H1 (cell line): ENCODE results near the gene CALU. TPM values are rescaled to one million over a fixed set of nuclear protein-coding genes. Genes with fewer than 3 reads are reported as not detected.

Source experiments
- CTCF ChIA-PET: fragments of 300-600 bp; sonication (Branson Sonifier 250); formaldehyde crosslinking; loops from one replicate; lab custom pipeline; 2021; ENCODE audit not compliant: partially characterized antibody; lab: Charles Lee
- POLR2A ChIA-PET: fragments of 300-600 bp; sonication (Branson Sonifier 250); formaldehyde crosslinking; loops from one replicate; lab custom pipeline; 2021; ENCODE audit warnings: inconsistent platforms; ENCODE audit not compliant: partially characterized antibody; lab: Charles Lee
- DNase-seq, 2 experiments: peaks; one replicate each; pipeline versions ENCODE4 v3.0.0 to v3.0.0-alpha.2; 2010 to 2022; ENCODE audit warnings: low spot score in 2 of 2, low read depth in 1 of 2, mixed read lengths in 1 of 2
- FAIRE-seq: peaks from 2 replicates; lab custom pipeline; 2011; peaks lifted over from hg19 to GRCh38; lab: Jason Lieb, UNC
- H2AFZ ChIP-seq: 2 replicates; pipeline ENCODE4 v1.8.1; 2012; ENCODE audit warnings: low read length, inconsistent platforms
- H2AK5ac ChIP-seq: 2 replicates; pipeline ENCODE4 v1.6.1; 2013; ENCODE audit warnings: low read depth, low read length
- H2BK120ac ChIP-seq: replicated peaks from 2 replicates; pipeline ENCODE3; 2013; ENCODE audit warnings: low read depth, low read length, inconsistent platforms
- H2BK12ac ChIP-seq: 2 replicates; pipeline ENCODE4 v1.6.1; 2013; ENCODE audit warnings: low read depth, low read length
- H2BK15ac ChIP-seq: 2 replicates; pipeline ENCODE4 v1.6.1; 2013; ENCODE audit warnings: low read length
- H2BK20ac ChIP-seq: 2 replicates; pipeline ENCODE4 v1.6.1; 2013; ENCODE audit warnings: low read length
- H2BK5ac ChIP-seq: 2 replicates; pipeline ENCODE4 v1.6.1; 2013; ENCODE audit warnings: low read depth, low read length
- H3K14ac ChIP-seq: 2 replicates; pipeline ENCODE4 v1.6.1; 2013; ENCODE audit warnings: inconsistent platforms; ENCODE audit not compliant: insufficient read length
- H3K18ac ChIP-seq: 2 replicates; pipeline ENCODE4 v1.6.1; 2013; ENCODE audit warnings: low read length; ENCODE audit errors: extremely low read depth
- H3K23ac ChIP-seq: 2 replicates; pipeline ENCODE4 v1.6.1; 2013; ENCODE audit warnings: inconsistent platforms; ENCODE audit not compliant: insufficient read length
- H3K23me2 ChIP-seq: 2 replicates; pipeline ENCODE4 v1.6.1; 2013; ENCODE audit warnings: low read depth, low read length
- H3K27ac ChIP-seq: 2 replicates; pipeline ENCODE4 v1.6.1; 2011; ENCODE audit warnings: low read depth, low read length, inconsistent platforms
- H3K27me3 ChIP-seq, 4 experiments: replicated peaks in 1 of 4; 1 replicate in 1 of 4; 2 replicates in 3 of 4; pipeline versions ENCODE4 v1.6.1 to v1.8.1; 2011 to 2013; ENCODE audit warnings: low read length in 3 of 4, mild to moderate bottlenecking in 3 of 4, inconsistent platforms in 2 of 4, mixed read lengths in 2 of 4, moderate library complexity in 1 of 4; ENCODE audit not compliant: control insufficient read depth in 3 of 4, insufficient read depth in 3 of 4; ENCODE audit errors: extremely low read depth in 1 of 4
- H3K36me3 ChIP-seq, 4 experiments: 2 replicates each; pipeline versions ENCODE4 v1.6.1 to v1.8.1; 2011 to 2013; ENCODE audit warnings: mild to moderate bottlenecking in 4 of 4, low read length in 3 of 4, moderate library complexity in 2 of 4, control low read depth in 1 of 4, inconsistent platforms in 1 of 4; ENCODE audit not compliant: insufficient read depth in 4 of 4, control insufficient read depth in 2 of 4
- H3K4ac ChIP-seq: replicated peaks from 2 replicates; pipeline ENCODE3; 2013; ENCODE audit warnings: low read length, low read depth, mixed read lengths, inconsistent platforms; ENCODE audit not compliant: insufficient read length
- H3K4me1 ChIP-seq, 4 experiments: replicated peaks in 1 of 4; 1 replicate in 1 of 4; 2 replicates in 3 of 4; pipeline versions ENCODE4 v1.6.1 to v1.8.1; 2011 to 2013; ENCODE audit warnings: low read length in 3 of 4, inconsistent platforms in 2 of 4, mixed read lengths in 1 of 4; ENCODE audit not compliant: insufficient read depth in 4 of 4, control insufficient read depth in 3 of 4
- H3K4me2 ChIP-seq, 2 experiments: 2 replicates each; pipeline versions ENCODE4 v1.6.1 to v1.8.1; 2011 to 2013; ENCODE audit warnings: low read depth in 2 of 2, low read length in 2 of 2, control low read depth in 1 of 2, inconsistent platforms in 1 of 2, mild to moderate bottlenecking in 1 of 2; ENCODE audit not compliant: insufficient read depth in 1 of 2
- H3K4me3 ChIP-seq, 4 experiments: fragments of 200-600, 300-600 bp in 1 of 4; sonication (generic), shearing (Covaris generic), sonication (Bioruptor Twin) in 1 of 4; 2 replicates each; pipeline versions ENCODE4 v1.5.1 to v1.8.1; 2011 to 2016; ENCODE audit warnings: low read length in 4 of 4, low read depth in 3 of 4, control low read depth in 2 of 4, inconsistent platforms in 2 of 4, mild to moderate bottlenecking in 2 of 4, mixed read lengths in 1 of 4, moderate library complexity in 1 of 4; ENCODE audit not compliant: insufficient read depth in 2 of 4; ENCODE audit errors: extremely low read depth in 1 of 4
- H3K56ac ChIP-seq: replicated peaks from 2 replicates; pipeline ENCODE3; 2013; ENCODE audit warnings: low read depth, mild to moderate bottlenecking, mixed read lengths, low read length, inconsistent platforms; ENCODE audit not compliant: insufficient read length
- H3K79me1 ChIP-seq: 2 replicates; pipeline ENCODE4 v1.6.1; 2013; ENCODE audit warnings: low read depth, low read length, control low read depth
- H3K79me2 ChIP-seq, 2 experiments: 2 replicates each; pipeline versions ENCODE4 v1.6.1 to v1.8.1; 2012 to 2013; ENCODE audit warnings: low read length in 2 of 2, mild to moderate bottlenecking in 2 of 2, inconsistent platforms in 1 of 2; ENCODE audit not compliant: insufficient read depth in 2 of 2, control insufficient read depth in 1 of 2
- H3K9ac ChIP-seq, 4 experiments: replicated peaks in 1 of 4; 1 replicate in 1 of 4; 2 replicates in 3 of 4; pipeline versions ENCODE4 v1.6.1 to v1.8.1; 2011 to 2013; ENCODE audit warnings: low read depth in 3 of 4, low read length in 3 of 4, control low read depth in 2 of 4, mild to moderate bottlenecking in 2 of 4, moderate library complexity in 2 of 4, inconsistent platforms in 1 of 4; ENCODE audit errors: extremely low read depth in 1 of 4
- H3K9me3 ChIP-seq, 2 experiments: 2 replicates each; pipeline versions ENCODE4 v1.6.1 to v1.8.1; 2012 to 2013; ENCODE audit warnings: mild to moderate bottlenecking in 2 of 2, moderate library complexity in 2 of 2, control low read depth in 1 of 2, inconsistent platforms in 1 of 2, low read depth in 1 of 2, low read length in 1 of 2, mixed read lengths in 1 of 2; ENCODE audit not compliant: insufficient read depth in 2 of 2
- H4K20me1 ChIP-seq, 2 experiments: replicated peaks in 1 of 2; 2 replicates each; pipeline versions ENCODE3 to v1.8.1; 2011 to 2013; ENCODE audit warnings: inconsistent platforms in 2 of 2, low read length in 2 of 2, mild to moderate bottlenecking in 1 of 2; ENCODE audit not compliant: insufficient read depth in 2 of 2, control insufficient read depth in 1 of 2
- H4K5ac ChIP-seq: 2 replicates; pipeline ENCODE4 v1.6.1; 2013; ENCODE audit warnings: low read length, low read depth, mixed read lengths, inconsistent platforms; ENCODE audit not compliant: insufficient read length
- H4K8ac ChIP-seq: 2 replicates; pipeline ENCODE4 v1.8.0; 2013; ENCODE audit warnings: mild to moderate bottlenecking, moderate library complexity, low read length, inconsistent platforms; ENCODE audit not compliant: insufficient read depth; ENCODE audit errors: extremely low read depth
- H4K91ac ChIP-seq: replicated peaks from 2 replicates; pipeline ENCODE3; 2013; ENCODE audit warnings: low read length, mixed read lengths, inconsistent platforms; ENCODE audit not compliant: insufficient read length
- JUN ChIP-seq: IDR thresholded peaks from 2 replicates; pipeline ENCODE4 v1.6.1; 2011; ENCODE audit warnings: low read depth, mild to moderate bottlenecking, improper control_type of control experiment, low read length
- RAD21 ChIP-seq, 2 experiments: IDR thresholded peaks in 1 of 2; conservative IDR thresholded peaks in 1 of 2; 2 replicates each; pipeline ENCODE4 v1.6.1; 2011; ENCODE audit warnings: low read depth in 2 of 2, low read length in 2 of 2, improper control_type of control experiment in 1 of 2, inconsistent platforms in 1 of 2, mild to moderate bottlenecking in 1 of 2, moderate library complexity in 1 of 2
- SAP30 ChIP-seq: fragments of 300-600 bp; sonication (generic); IDR thresholded peaks from 2 replicates; pipeline ENCODE4 v1.7.1; 2012; ENCODE audit warnings: low read length, moderate library complexity, mild to moderate bottlenecking, inconsistent platforms; ENCODE audit not compliant: insufficient read depth, insufficient replicate concordance
- SIRT6 ChIP-seq: IDR thresholded peaks from one replicate; pipeline ENCODE4 v1.7.1; 2012; ENCODE audit warnings: low read length, inconsistent platforms
- SP1 ChIP-seq: IDR thresholded peaks from 2 replicates; pipeline ENCODE4 v1.6.1; 2011; ENCODE audit warnings: low read depth, low read length
- SUZ12 ChIP-seq: fragments of 200-600 bp; sonication (generic); IDR thresholded peaks from 2 replicates; pipeline ENCODE4 v1.6.1; 2012; ENCODE audit warnings: mild to moderate bottlenecking, inconsistent platforms, low read length, moderate library complexity, mixed read lengths
- WGBS, 2 experiments: shearing (Covaris generic) in 1 of 2; methylation state at CpG; one replicate each; pipeline versions ENCODE4 v1.1.6 to v1.1.7; 2013 to 2015; ENCODE audit warnings: low lambda C conversion rate in 2 of 2, mixed read lengths in 2 of 2, inconsistent platforms in 1 of 2, low coverage in 1 of 2, missing lambda C conversion rate in 1 of 2; ENCODE audit not compliant: insufficient replicate concordance in 2 of 2, insufficient coverage in 1 of 2, insufficient read length in 1 of 2; ENCODE audit errors: extremely low coverage in 1 of 2, missing lambda C conversion rate in 1 of 2; 5-methylcytosine and 5-hydroxymethylcytosine counted together
- polyA plus RNA-seq, 7 experiments: library from polyadenylated mRNA; depleted of rRNA in 3 of 7; stranded (reverse) in 5 of 7; unstranded in 2 of 7; fragments of >200 nt in 5 of 7; fragments of 200-250 nt in 2 of 7; gene quantifications; 1 replicate in 5 of 7; 2 replicates in 1 of 7; 4 replicates in 1 of 7; pipeline versions ENCODE4 v1.2.1 to v1.2.3, GENCODE V29; 2011 to 2013; ENCODE audit warnings: missing spikeins in 2 of 7, mixed read lengths in 2 of 7
- total RNA-seq: library from RNA; stranded (reverse); fragmentation: NEBNext Ultra II Directional; extraction: Animal tissue kit (Norgen Biotek cat#: 25700); gene quantifications from 2 replicates; pipeline ENCODE4 v1.2.1, GENCODE V29; 2021

The CALU gene
- total and polyA plus RNA-seq, 2 of the 8 experiments (the other 6 are each of a cell fraction or from before 2014, with no cell fraction given) = 67.2 to 170 TPM

- no peak overlapping the region for H2BK12ac ChIP-seq
- WGBS, 2 experiments = 92% methylated on average over 3 of the region's 3 CpGs; no CpG with 5 or more reads in 1 of the 2 experiments
- no peak for DNase-seq
- no peak overlapping the region for H2BK120ac ChIP-seq
- no peak for TF ChIP-seq JUN
- no peak for TF ChIP-seq SP1
- no peak for TF ChIP-seq RAD21 (IDR thresholded peaks at IDR 0.05 in 1 of 2, conservative IDR thresholded peaks at IDR 0.05 in 1 of 2; ENCODE audit: low read depth in 2 of 2, low read length in 2 of 2)
- no peak for TF ChIP-seq SAP30
- no peak for TF ChIP-seq SIRT6
- TF ChIP-seq SUZ12 = no peak
- TF ChIP-seq, all 59 proteins: peak for 0
- H3K79me2 ChIP-seq = no peaks in the 10 kb centered on the region
- H3K4ac ChIP-seq = no peak overlapping the region
- H4K8ac ChIP-seq = no peak overlapping the region
- H2BK15ac ChIP-seq = no peak overlapping the region
- no peak for FAIRE-seq
- H3K27ac ChIP-seq = no peak overlapping the region
- H2AFZ ChIP-seq = no peak overlapping the region
- no peak overlapping the region for H3K23ac ChIP-seq
- no peak overlapping the region for H4K91ac ChIP-seq
- H2BK5ac ChIP-seq = no peak overlapping the region
- no peak overlapping the region for H3K4me3 ChIP-seq
- H2AK5ac ChIP-seq = no peak overlapping the region
- no peak overlapping the region for H3K56ac ChIP-seq
- no peaks in the 10 kb centered on the region for H3K23me2 ChIP-seq
- H3K79me1 ChIP-seq = no peaks in the 10 kb centered on the region
- no peak overlapping the region for H3K18ac ChIP-seq
- H3K27me3 ChIP-seq = no peaks in the 10 kb centered on the region
- ChIA-PET POLR2A (interaction anchor here (1.0 to 1.9 kb wide), 2 partner anchors 8 to 31 kb away, joined by 3 to 12 read pairs; no protein-coding TSS in a partner anchor), CTCF (interaction anchor here (0.9 to 1.5 kb wide), 3 partner anchors 11 to 41 kb away, joined by 3 to 4 read pairs (median 3); no protein-coding TSS in a partner anchor)
- H2BK20ac ChIP-seq = no peak overlapping the region
- H3K14ac ChIP-seq = no peak overlapping the region
- H3K9me3 ChIP-seq = no peaks in the 10 kb centered on the region
- peaks cover 7 to 57% (median 27%) of the 10 kb centered on the region in 4 experiments; a peak in 6 of 8 replicates for H3K36me3 ChIP-seq
- no peak overlapping the region for H3K9ac ChIP-seq
- H3K4me1 ChIP-seq = no peaks in the 10 kb centered on the region
- H4K20me1 ChIP-seq = no peaks in the 10 kb centered on the region
- no peak overlapping the region for H3K4me2 ChIP-seq
- H4K5ac ChIP-seq = no peak overlapping the region
These were observed 61.4 kb downstream of the CALU start for GRCh38 chr7:128800567-128800966.
